ENCODE results near the gene DHH.

- TF ChIP-seq CTCF (conservative IDR thresholded peaks at IDR 0.05): no peak
- no peak for TF ChIP-seq EZH2 (IDR thresholded peaks at IDR 0.05; ENCODE audit: low read depth)
Observed at GRCh38 chr12:49129332-49130150, 34.9 kb upstream of the DHH start.

Measured in PC-9 (cell line).